ENCODE data around the gene HSP90AB1. TPM values are rescaled to one million over a fixed set of nuclear protein-coding genes. Genes with fewer than 3 reads are reported as not detected.

Gene HSP90AB1
- total and polyA plus RNA-seq, 2 of the 8 experiments (the other 6 are each of a cell fraction or from before 2014, with no cell fraction given): 1,564 to 2,297 TPM

- TF ChIP-seq CHD7 (IDR thresholded peaks at IDR 0.05; ENCODE audit: insufficient replicate concordance, low read length): no peak
- no peak for TF ChIP-seq RBBP5 (IDR thresholded peaks at IDR 0.05; ENCODE audit: borderline replicate concordance, low read depth, low read length)
- TF ChIP-seq CEBPB (IDR thresholded peaks at IDR 0.05; ENCODE audit: low read depth, low read length): no peak
- TF ChIP-seq KDM1A (IDR thresholded peaks at IDR 0.05; ENCODE audit: borderline replicate concordance, low read length): no peak
- no peak for TF ChIP-seq SP2 (IDR thresholded peaks at IDR 0.05; ENCODE audit: low read length)
- no peak for TF ChIP-seq MAFK (IDR thresholded peaks at IDR 0.05; ENCODE audit: low read depth, low read length)
- no peak for TF ChIP-seq CBX5 (IDR thresholded peaks at IDR 0.05; ENCODE audit: low read depth, low read length)
- TF ChIP-seq SIRT6 (IDR thresholded peaks at IDR 0.05; ENCODE audit: low read length): no peak
- TF ChIP-seq CBX8 (IDR thresholded peaks at IDR 0.05; ENCODE audit: borderline replicate concordance, low read depth, low read length): no peak
- no peak for TF ChIP-seq ZNF274 (IDR thresholded peaks at IDR 0.05; ENCODE audit: borderline replicate concordance, extremely low read depth, low read length)
- no peak for TF ChIP-seq YY1 (IDR thresholded peaks at IDR 0.05; ENCODE audit: low read depth, low read length)
Measured at GRCh38 chr6:44201200-44201599, 45.7 kb upstream of the HSP90AB1 start (continued).
